GM21381 (cell line): ENCODE results near the gene CABP4.

Source experiments
- ATAC-seq: cut with Tn5 transposase; IDR thresholded peaks from one replicate; pipeline ENCODE4 v1.9.1; 2021; ENCODE audit warnings: mild to moderate bottlenecking, moderate library complexity; ENCODE audit not compliant: unreplicated experiment

The CABP4 gene

GRCh38 chr11:67494371-67495233 is 39.4 kb downstream of the CABP4 start:
- ATAC-seq: no peak

- no peak for ATAC-seq
Observed at GRCh38 chr11:67495234-67496005, 40.3 kb downstream of the CABP4 start.

- ATAC-seq: no peak
Observed at GRCh38 chr11:67496113-67496512, 41.0 kb downstream of the CABP4 start.

DNA sequence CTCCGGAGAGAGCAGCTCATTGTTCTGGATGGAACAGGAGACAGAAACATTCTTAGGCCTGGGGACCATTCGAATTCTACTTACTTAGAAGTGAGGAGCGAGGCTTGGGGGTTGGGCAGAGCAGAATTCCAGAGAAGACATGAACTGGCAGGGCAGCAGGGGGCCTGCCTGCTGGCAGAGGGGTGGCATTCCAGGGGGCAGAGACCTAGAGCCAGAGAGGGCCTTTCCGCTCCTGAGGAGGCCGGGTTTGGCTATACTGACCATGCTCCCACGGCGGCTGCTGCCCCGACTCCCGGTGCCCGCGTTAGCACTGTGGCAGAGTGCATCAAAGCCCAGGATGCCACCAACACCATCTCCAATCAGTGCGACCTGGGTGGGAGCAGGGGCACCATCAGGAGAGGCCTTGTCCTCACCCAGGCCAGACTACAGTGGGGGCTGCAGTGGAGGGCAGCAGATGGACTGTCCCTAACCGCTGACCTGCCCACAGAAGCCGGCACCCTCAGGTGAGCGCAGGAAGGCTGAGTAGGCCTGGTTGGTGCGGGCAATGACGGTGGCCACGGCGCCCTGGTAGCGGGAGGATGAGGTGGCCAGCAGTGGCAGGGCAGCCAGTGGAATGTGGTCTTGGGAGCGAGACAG is 42.6 kb downstream of the CABP4 start:
- no peak for ATAC-seq

- ATAC-seq: no peak
Observed at GRCh38 chr11:67498544-67498972, 43.4 kb downstream of the CABP4 start.

GRCh38 chr11:67499808-67500483 is 44.8 kb downstream of the CABP4 start:
- no peak for ATAC-seq

DNA sequence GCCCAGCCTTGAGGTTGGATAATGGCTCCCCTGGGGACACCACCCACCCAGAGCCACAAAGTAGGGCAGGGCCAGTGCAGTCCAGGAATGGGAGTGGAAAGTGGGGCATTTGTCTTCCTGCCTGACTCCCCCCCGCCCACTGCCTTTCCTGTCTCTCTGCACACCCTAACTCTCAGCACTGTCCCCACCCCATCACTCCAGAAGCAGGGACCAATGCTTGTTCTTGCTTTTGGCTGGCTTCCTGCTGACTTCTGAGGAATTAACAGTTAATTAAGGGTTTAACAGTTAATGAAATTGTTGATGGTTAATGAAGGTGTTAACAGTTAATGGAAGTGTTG is 45.3 kb downstream of the CABP4 start:
- no peak for ATAC-seq

- ATAC-seq: no peak
Observed at GRCh38 chr11:67500831-67501715, 45.9 kb downstream of the CABP4 start.

GRCh38 chr11:67501854-67502253 is 46.7 kb downstream of the CABP4 start:
- ATAC-seq: no peak

GRCh38 chr11:67502328-67502979 is 47.3 kb downstream of the CABP4 start:
- ATAC-seq: no peak

- ATAC-seq: no peak
Observed at GRCh38 chr11:67503119-67504004, 48.2 kb downstream of the CABP4 start.

GRCh38 chr11:67504005-67504949 is 49.1 kb downstream of the CABP4 start:
- no peak for ATAC-seq

- no peak for ATAC-seq
Observed at GRCh38 chr11:67504950-67505581, 49.9 kb downstream of the CABP4 start, which contains the start of gene PITPNM1. PITPNM1 (minus strand) TSS chr11:67505363; CDS start chr11:67504180, 1,183 bp downstream.

GRCh38 chr11:67505605-67506396 is 50.6 kb downstream of the CABP4 start:
- no peak for ATAC-seq

DNA sequence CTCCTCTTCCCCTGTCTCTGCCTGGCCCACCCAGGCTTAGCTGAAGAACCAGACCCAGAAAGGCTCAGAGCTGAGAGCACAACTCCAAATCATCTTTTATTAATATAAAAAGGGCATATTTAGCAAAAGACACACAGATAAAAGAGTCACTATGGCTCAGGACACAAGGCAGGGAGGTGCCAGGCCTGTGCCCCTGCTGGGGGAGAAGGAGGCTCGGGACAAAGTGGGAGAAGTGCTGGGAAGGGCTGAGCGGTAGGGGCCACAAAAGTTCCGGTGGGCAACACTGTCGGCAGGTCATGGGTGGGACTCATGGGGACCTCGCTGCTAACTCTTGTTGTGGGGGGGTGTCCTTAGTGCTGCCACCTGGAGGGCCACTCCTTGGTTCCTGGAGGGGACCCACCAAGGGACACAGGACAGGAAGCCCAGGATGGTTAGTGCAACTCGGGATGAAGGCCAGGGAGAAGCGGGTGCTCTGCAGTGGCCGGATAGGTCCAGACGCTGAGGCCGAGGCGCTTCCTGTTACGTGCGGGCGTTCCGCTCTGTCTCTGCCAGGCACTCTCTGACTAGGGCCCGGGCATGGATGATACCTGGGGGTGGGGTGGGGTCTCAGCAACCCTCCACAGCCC is 51.4 kb downstream of the CABP4 start:
- ATAC-seq: no peak
